K562 (cell line): ENCODE measurements around the gene OTUB2. TPM values are rescaled to one million over a fixed set of nuclear protein-coding genes. Genes with fewer than 3 reads are reported as not detected.

Source experiments
- ATAC-seq: fragments of 200-7000 bp; cut with Tn5 transposase; 3 replicates; pipeline ENCODE4 v1.9.1; 2020; ENCODE audit warnings: moderate library complexity
- BruUV-seq: library from RNA; stranded (reverse); fragments of 400-500 nt; replicated peaks from 2 replicates; lab custom pipeline; 2021; lab: Mats Ljungman, UMichigan
- CTCF ChIA-PET: fragments of 300-600 bp; formaldehyde crosslinking; extraction: SDS; loops from one replicate; lab custom pipeline; 2021; ENCODE audit warnings: low intra/inter-chr PET ratio; lab: Yijun Ruan, JAX
- POLR2A ChIA-PET: fragments of 300-600, 350-650 bp; sonication (Branson Sonifier 250); formaldehyde crosslinking; extraction: SDS; loops from one replicate; lab custom pipeline; 2021; ENCODE audit warnings: antibody characterized with exemption, inconsistent platforms; lab: Yijun Ruan, JAX
- DNase-seq, 4 experiments: peaks; one replicate each; pipeline versions ENCODE4 v3.0.0 to v3.0.0-alpha.2; 2011 to 2018; ENCODE audit warnings: low spot score in 3 of 4, mixed read lengths in 3 of 4; ENCODE audit errors: extremely low read depth in 1 of 4
- FAIRE-seq: peaks from 2 replicates; lab custom pipeline; 2011; peaks lifted over from hg19 to GRCh38; lab: Jason Lieb, UNC
- H2AFZ ChIP-seq: 2 replicates; pipeline ENCODE4 v1.6.0; 2011; ENCODE audit warnings: low read depth, low read length, control low read depth, inconsistent platforms
- H3K27ac ChIP-seq: fragments of 200-600 bp; 3 replicates; pipeline ENCODE4 v1.8.0; 2011; ENCODE audit warnings: low read depth, mild to moderate bottlenecking, control low read depth, inconsistent platforms, low read length, moderate library complexity, mixed read lengths; ENCODE audit errors: extremely low read depth
- H3K27me3 ChIP-seq, 2 experiments: fragments of 300-600 bp in 1 of 2; 2 replicates in 1 of 2; 3 replicates in 1 of 2; pipeline versions ENCODE4 v1.6.0 to v1.8.0; 2011; ENCODE audit warnings: inconsistent platforms in 2 of 2, low read length in 2 of 2, mild to moderate bottlenecking in 1 of 2, mixed read lengths in 1 of 2, moderate library complexity in 1 of 2; ENCODE audit not compliant: control insufficient read depth in 2 of 2, insufficient read depth in 2 of 2
- H3K36me3 ChIP-seq: fragments of 300-600 bp; 3 replicates; pipeline ENCODE4 v1.8.0; 2011; ENCODE audit warnings: mild to moderate bottlenecking, low read length, inconsistent platforms; ENCODE audit not compliant: control insufficient read depth, insufficient read depth
- H3K4me1 ChIP-seq, 2 experiments: fragments of 200-600 bp in 1 of 2; replicated peaks in 1 of 2; 2 replicates in 1 of 2; 3 replicates in 1 of 2; pipeline versions ENCODE4 v1.5.1 to v1.8.0; 2011; ENCODE audit warnings: inconsistent platforms in 2 of 2, low read length in 2 of 2, mild to moderate bottlenecking in 1 of 2, mixed read lengths in 1 of 2, moderate library complexity in 1 of 2; ENCODE audit not compliant: control insufficient read depth in 2 of 2, insufficient read depth in 2 of 2
- H3K4me2 ChIP-seq: 2 replicates; pipeline ENCODE4 v1.6.1; 2011; ENCODE audit warnings: low read length, control low read depth, inconsistent platforms, mixed read lengths; ENCODE audit not compliant: insufficient read depth
- H3K4me3 ChIP-seq: fragments of 200-600 bp; sonication (generic), shearing (Covaris generic); 2 replicates; pipeline ENCODE4 v1.5.1; 2016; ENCODE audit warnings: control low read depth, inconsistent platforms
- H3K79me2 ChIP-seq: fragments of 200-600 bp; 3 replicates; pipeline ENCODE4 v1.8.0; 2011; ENCODE audit warnings: low read length, inconsistent platforms; ENCODE audit not compliant: control insufficient read depth, insufficient read depth
- H3K9ac ChIP-seq, 2 experiments: 2 replicates each; pipeline versions ENCODE4 v1.6.0 to v1.6.1; 2011; ENCODE audit warnings: low read depth in 2 of 2, low read length in 2 of 2, control low read depth in 1 of 2, inconsistent platforms in 1 of 2, mild to moderate bottlenecking in 1 of 2, mixed read lengths in 1 of 2; ENCODE audit not compliant: insufficient read depth in 1 of 2
- H3K9me1 ChIP-seq: one replicate; pipeline ENCODE4 v1.6.0; 2011; ENCODE audit warnings: inconsistent platforms, mild to moderate bottlenecking, low read length, moderate library complexity; ENCODE audit not compliant: control insufficient read depth, insufficient read depth
- H3K9me3 ChIP-seq: replicated peaks from 2 replicates; pipeline ENCODE4 v1.5.1; 2011; ENCODE audit warnings: low read depth, low read length, inconsistent platforms; ENCODE audit not compliant: control insufficient read depth, insufficient read depth
- H4K20me1 ChIP-seq: replicated peaks from 2 replicates; pipeline ENCODE4 v1.6.1; 2011; ENCODE audit warnings: low read length, inconsistent platforms, mixed read lengths; ENCODE audit not compliant: control insufficient read depth, insufficient read depth
- ARID4B ChIP-seq: sonication (generic); formaldehyde crosslinking; IDR thresholded peaks from 2 replicates; pipeline ENCODE4 v1.8.0; 2022; ENCODE audit warnings: mild to moderate bottlenecking, missing genetic modification reagents
- BRD9 ChIP-seq: fragments of 450-650 bp; IDR thresholded peaks from 2 replicates; pipeline ENCODE4 v1.6.1; 2018; ENCODE audit warnings: low read depth; ENCODE audit not compliant: partially characterized antibody
- CHCHD3 ChIP-seq: fragments of 250-450 bp; sonication (Bioruptor Pico); IDR thresholded peaks from 2 replicates; pipeline ENCODE4 v2.1.2; 2022; ENCODE audit warnings: mild to moderate bottlenecking
- CREB1 ChIP-seq, 2 experiments: sonication (generic) in 1 of 2; formaldehyde crosslinking in 1 of 2; IDR thresholded peaks; 2 replicates each; pipeline versions ENCODE4 v1.6.1 to v1.8.0; 2012 to 2022; ENCODE audit warnings: inconsistent platforms in 1 of 2, mild to moderate bottlenecking in 1 of 2, missing genetic modification reagents in 1 of 2, moderate library complexity in 1 of 2
- IRF2 ChIP-seq: sonication (generic); formaldehyde crosslinking; IDR thresholded peaks from 2 replicates; pipeline ENCODE4 v1.8.1; 2022; ENCODE audit warnings: mild to moderate bottlenecking, missing genetic modification reagents
- JUN ChIP-seq, 2 experiments: sonication (generic) in 1 of 2; formaldehyde crosslinking in 1 of 2; IDR thresholded peaks; 2 replicates each; pipeline versions ENCODE4 v1.6.1 to v1.8.0; 2012 to 2022; ENCODE audit warnings: borderline replicate concordance in 2 of 2, mild to moderate bottlenecking in 2 of 2, improper control_type of control experiment in 1 of 2, low read depth in 1 of 2, low read length in 1 of 2, missing genetic modification reagents in 1 of 2
- LCOR ChIP-seq: sonication (generic); formaldehyde crosslinking; IDR thresholded peaks from 2 replicates; pipeline ENCODE4 v1.8.0; 2022; ENCODE audit warnings: mild to moderate bottlenecking, missing genetic modification reagents
- MCM2 ChIP-seq: fragments of 450-650 bp; IDR thresholded peaks from 2 replicates; pipeline ENCODE4 v1.6.1; 2017; ENCODE audit warnings: low read depth, mild to moderate bottlenecking
- MCM3 ChIP-seq: fragments of 450-650 bp; IDR thresholded peaks from 2 replicates; pipeline ENCODE4 v1.6.1; 2016
- NFIX ChIP-seq: fragments of 250-450 bp; sonication (Bioruptor Pico); IDR thresholded peaks from 2 replicates; pipeline ENCODE4 v1.4.0; 2020; ENCODE audit warnings: low read depth, mild to moderate bottlenecking, moderate library complexity
- POLR2B ChIP-seq: fragments of 450-650 bp; IDR thresholded peaks from 2 replicates; pipeline ENCODE4 v1.6.1; 2018; ENCODE audit warnings: low read depth; ENCODE audit not compliant: partially characterized antibody
- SMC3 ChIP-seq: conservative IDR thresholded peaks from 2 replicates; pipeline ENCODE4 v1.6.1; 2011; ENCODE audit warnings: low read depth, low read length, improper control_type of control experiment; ENCODE audit not compliant: insufficient read depth
- ZNF121 ChIP-seq: sonication (generic); formaldehyde crosslinking; conservative IDR thresholded peaks from 2 replicates; pipeline ENCODE4 v1.8.0; 2022; ENCODE audit warnings: missing genetic modification reagents
- ZNF140 ChIP-seq: fragments of 250-450 bp; sonication (Bioruptor Pico); IDR thresholded peaks from 2 replicates; pipeline ENCODE4 v1.8.0; 2021; ENCODE audit warnings: moderate library complexity, mild to moderate bottlenecking, inconsistent platforms
- ZNF224 ChIP-seq: sonication (generic); formaldehyde crosslinking; IDR thresholded peaks from 2 replicates; pipeline ENCODE4 v1.8.0; 2022; ENCODE audit warnings: mild to moderate bottlenecking, missing genetic modification reagents
- ZNF778 ChIP-seq: fragments of 450-650 bp; formaldehyde crosslinking; IDR thresholded peaks from 2 replicates; pipeline ENCODE4 v1.4.0; 2020; ENCODE audit warnings: mild to moderate bottlenecking, moderate library complexity
- ZSCAN32 ChIP-seq: fragments of 450-650 bp; formaldehyde crosslinking; IDR thresholded peaks from 2 replicates; pipeline ENCODE4 v1.4.0; 2020; ENCODE audit warnings: mild to moderate bottlenecking, moderate library complexity
- WGBS: fragments of 100-300 bp; shearing (Covaris generic); methylation state at CpG from one replicate; pipeline ENCODE4 v1.1.6; 2016; ENCODE audit warnings: low coverage, mixed read lengths; ENCODE audit not compliant: insufficient coverage; ENCODE audit errors: missing lambda C conversion rate; 5-methylcytosine and 5-hydroxymethylcytosine counted together
- in situ Hi-C: fragments of 300-500 bp; cut with MboI; formaldehyde crosslinking; loops from 4 replicates; pipeline ENCODE4 v1.15.0; 2018; ENCODE audit warnings: inconsistent platforms, mixed read lengths
- intact Hi-C: fragments of 100-400 bp; cut with micrococcal nuclease; formaldehyde crosslinking; loops from 2 replicates; pipeline ENCODE4 v1.14.2; 2022
- polyA plus RNA-seq, 8 experiments: library from polyadenylated mRNA; depleted of rRNA in 4 of 8; stranded (reverse) in 5 of 8; unstranded in 3 of 8; fragments of >200 nt; fragmentation: Nextera tagmentation in 2 of 8; fragmentation: Illumina TruSeq in 1 of 8; extraction: Ambion mirVana in 2 of 8; extraction: Trizol in 1 of 8; gene quantifications; 2 replicates each; pipeline versions ENCODE4 v1.2.1 to v1.2.3, GENCODE V29; 2011 to 2014; ENCODE audit warnings: inconsistent platforms in 1 of 8, missing spikeins in 1 of 8
- total RNA-seq, 7 experiments: library from RNA; depleted of rRNA in 6 of 7; stranded (reverse); fragments of >200 nt in 6 of 7; fragmentation: Illumina TruSeq in 2 of 7; extraction: Trizol in 2 of 7; gene quantifications; 2 replicates each; pipeline versions ENCODE4 v1.2.1 to v1.2.3, GENCODE V29; 2011 to 2021; ENCODE audit warnings: low replicate concordance in 1 of 7

OTUB2 gene
- total and polyA plus RNA-seq, 9 of the 15 experiments (the other 6 are each of a cell fraction or from before 2014, with no cell fraction given): 0.01 to 0.31 (median 0.11) TPM

- TF ChIP-seq ZSCAN32 (CRISPR knock-in tag) (no peak), MCM3 (no peak), ZNF140 (no peak), SMC3 (no peak), ZNF224 (CRISPR knock-in tag) (no peak), NFIX (no peak), POLR2B (no peak), ZNF121 (no peak), LCOR (no peak), CHCHD3 (CRISPR knock-in tag) (no peak), BRD9 (no peak)
These were observed 36.2 kb upstream of the OTUB2 start (continued) for GRCh38 chr14:93989939-93990338.

- Histone ChIP-seq H3K27me3 (peaks cover 0 to 18% of the 10 kb centered on the region in 2 experiments; a peak in 2 of 5 replicates), H3K9me3 (no peaks in the 10 kb centered on the region), H3K4me3 (no peak overlapping the region), H3K4me1 (no peaks in the 10 kb centered on the region), H2AFZ (no peak overlapping the region), H3K4me2 (no peak overlapping the region), H3K9ac (no peak overlapping the region), H3K36me3 (no peaks in the 10 kb centered on the region), H3K9me1 (no peaks in the 10 kb centered on the region), H3K27ac (no peak overlapping the region), H3K79me2 (no peaks in the 10 kb centered on the region), H4K20me1 (no peaks in the 10 kb centered on the region)
- in situ Hi-C loops (no loop called here), intact Hi-C loops (no loop called here)
- FAIRE-seq: no peak
- ChIA-PET POLR2A (no interaction called here), CTCF (no interaction called here)
- DNase-seq: no peak
- 0% methylated on average over 10 of the region's 10 CpGs for WGBS
- no TSS peak for BruUV-seq
- TF ChIP-seq CREB1 (IDR thresholded peaks at IDR 0.05) (no peak), CREB1 (CRISPR knock-in tag; IDR thresholded peaks at IDR 0.05) (no peak), IRF2 (CRISPR knock-in tag) (no peak), JUN (IDR thresholded peaks at IDR 0.05; ENCODE audit: borderline replicate concordance, low read depth, low read length) (no peak), JUN (CRISPR knock-in tag; IDR thresholded peaks at IDR 0.05; ENCODE audit: borderline replicate concordance) (no peak), ARID4B (CRISPR knock-in tag) (no peak), MCM2 (no peak), ZNF778 (no peak)
- no peak for ATAC-seq
These were observed 34.9 kb upstream of the OTUB2 start for GRCh38 chr14:93991212-93991611.
